ENCODE measurements around the gene STXBP1. TPM values are rescaled to one million over a fixed set of nuclear protein-coding genes. Genes with fewer than 3 reads are reported as not detected.

STXBP1 gene
- total RNA-seq, 1 experiment from 2014 or later: 44.0 TPM

DNA sequence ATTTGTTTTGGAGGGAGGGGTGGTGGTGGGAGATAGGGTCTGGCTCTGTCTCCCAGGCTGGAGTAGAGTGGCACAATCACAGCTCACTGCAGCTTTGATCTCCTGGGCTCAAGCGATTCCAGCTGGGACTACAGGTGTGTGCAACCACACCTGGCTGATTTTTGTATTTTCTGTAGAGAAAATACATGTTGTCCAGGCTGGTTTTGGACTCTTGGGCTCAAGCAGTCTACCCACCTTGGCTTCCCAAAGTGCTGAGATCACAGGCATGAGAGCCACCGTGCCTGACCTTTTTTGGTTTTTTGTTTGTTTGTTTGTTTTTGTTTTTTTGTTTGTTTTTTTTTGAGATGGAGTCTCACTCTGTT lies 15.4 kb downstream of the STXBP1 start:
- TF ChIP-seq EZH2 (IDR thresholded peaks at IDR 0.05; ENCODE audit: low read depth): no peak
- TF ChIP-seq, protein P1, sequence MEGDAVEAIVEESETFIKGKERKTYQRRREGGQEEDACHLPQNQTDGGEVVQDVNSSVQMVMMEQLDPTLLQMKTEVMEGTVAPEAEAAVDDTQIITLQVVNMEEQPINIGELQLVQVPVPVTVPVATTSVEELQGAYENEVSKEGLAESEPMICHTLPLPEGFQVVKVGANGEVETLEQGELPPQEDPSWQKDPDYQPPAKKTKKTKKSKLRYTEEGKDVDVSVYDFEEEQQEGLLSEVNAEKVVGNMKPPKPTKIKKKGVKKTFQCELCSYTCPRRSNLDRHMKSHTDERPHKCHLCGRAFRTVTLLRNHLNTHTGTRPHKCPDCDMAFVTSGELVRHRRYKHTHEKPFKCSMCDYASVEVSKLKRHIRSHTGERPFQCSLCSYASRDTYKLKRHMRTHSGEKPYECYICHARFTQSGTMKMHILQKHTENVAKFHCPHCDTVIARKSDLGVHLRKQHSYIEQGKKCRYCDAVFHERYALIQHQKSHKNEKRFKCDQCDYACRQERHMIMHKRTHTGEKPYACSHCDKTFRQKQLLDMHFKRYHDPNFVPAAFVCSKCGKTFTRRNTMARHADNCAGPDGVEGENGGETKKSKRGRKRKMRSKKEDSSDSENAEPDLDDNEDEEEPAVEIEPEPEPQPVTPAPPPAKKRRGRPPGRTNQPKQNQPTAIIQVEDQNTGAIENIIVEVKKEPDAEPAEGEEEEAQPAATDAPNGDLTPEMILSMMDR (conservative IDR thresholded peaks at IDR 0.05): no peak
- BruUV-seq (replicated peaks): no TSS peak
- Histone ChIP-seq H3K4me1 (replicated peaks; ENCODE audit: insufficient read depth) (no peaks in the 10 kb centered on the region), H2AFZ (no peak overlapping the region), H3K36me3 (ENCODE audit: low read depth) (no peaks in the 10 kb centered on the region), H3K4me3 (no peak overlapping the region), H3K27me3 (ENCODE audit: insufficient read depth, low read depth) (no peaks in the 10 kb centered on the region), H3K79me2 (ENCODE audit: low read depth) (no peaks in the 10 kb centered on the region), H3K9me2 (ENCODE audit: insufficient read depth) (no peaks in the 10 kb centered on the region), H3K4me2 (no peak overlapping the region), H3F3A (ENCODE audit: insufficient read depth, low read depth) (no peaks in the 10 kb centered on the region), H4K20me1 (ENCODE audit: insufficient read depth) (no peaks in the 10 kb centered on the region; the same call in 1 of the 2 replicates), H3K9me3 (ENCODE audit: insufficient read depth, low read depth) (no peaks in the 10 kb centered on the region), H3K27ac (no peak overlapping the region)
- POLR2A ChIA-PET (ENCODE audit: unreplicated experiment): no interaction called here
- DNase-seq: no peak
- intact Hi-C loops (cut with micrococcal nuclease; ENCODE audit: unreplicated experiment): no loop called here
- CTCF ChIA-PET: no interaction called here

DNA sequence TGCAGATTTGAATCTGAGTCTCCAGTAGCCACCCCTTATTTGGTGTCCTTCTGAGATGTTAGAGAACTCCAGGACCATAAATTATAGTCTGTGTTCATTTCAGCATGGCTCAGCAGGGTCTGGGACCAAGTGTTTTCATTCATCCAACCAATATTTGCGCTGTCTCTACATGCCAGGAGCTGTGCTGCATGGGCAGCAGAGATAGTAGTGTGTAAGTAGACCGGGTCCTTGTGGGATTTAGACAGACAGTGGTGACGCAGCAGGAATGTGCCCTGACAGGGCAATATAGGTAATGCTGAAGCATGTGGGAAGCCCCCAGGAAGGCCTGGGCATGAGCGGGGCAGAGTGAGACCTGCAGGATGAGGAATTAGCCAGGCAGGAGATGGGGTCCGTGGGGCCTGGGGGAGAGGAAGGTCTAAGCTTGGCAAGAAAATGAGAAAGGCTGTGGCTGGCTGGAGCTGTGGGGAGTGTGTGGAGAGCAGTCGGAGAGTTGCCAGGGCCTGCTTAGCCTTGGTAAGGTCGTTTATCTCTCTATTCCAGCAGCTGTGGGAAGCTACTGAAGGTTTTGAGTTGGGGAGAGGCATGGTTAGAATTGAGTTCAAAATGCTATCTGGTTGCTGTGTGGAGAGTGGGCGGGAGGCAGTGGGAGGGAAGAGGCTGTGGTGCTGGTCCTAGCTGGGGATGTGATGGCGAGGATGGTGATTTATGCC lies 16.8 kb downstream of the STXBP1 start:
- no peak overlapping the region for H3K27ac ChIP-seq
- H3K9me2 ChIP-seq (ENCODE audit: insufficient read depth): no peaks in the 10 kb centered on the region
- no peaks in the 10 kb centered on the region for H3F3A ChIP-seq (ENCODE audit: insufficient read depth, low read depth)
- H3K4me3 ChIP-seq: no peak overlapping the region
- TF ChIP-seq, protein P1 (conservative IDR thresholded peaks at IDR 0.05): no peak
- TF ChIP-seq EZH2 (IDR thresholded peaks at IDR 0.05; ENCODE audit: low read depth): no peak
- H3K27me3 ChIP-seq (ENCODE audit: insufficient read depth, low read depth): no peaks in the 10 kb centered on the region
- ChIA-PET POLR2A (ENCODE audit: unreplicated experiment) (no interaction called here), CTCF (no interaction called here)
- no peaks in the 10 kb centered on the region for H3K9me3 ChIP-seq (ENCODE audit: insufficient read depth, low read depth)
- H3K36me3 ChIP-seq (ENCODE audit: low read depth): no peaks in the 10 kb centered on the region
- DNase-seq: no peak
- no peak overlapping the region for H2AFZ ChIP-seq
- H4K20me1 ChIP-seq (ENCODE audit: insufficient read depth): no peaks in the 10 kb centered on the region
- BruUV-seq (replicated peaks): no TSS peak
- intact Hi-C loops (cut with micrococcal nuclease; ENCODE audit: unreplicated experiment): no loop called here
- H3K4me1 ChIP-seq (replicated peaks; ENCODE audit: insufficient read depth): no peaks in the 10 kb centered on the region
- no peaks in the 10 kb centered on the region for H3K79me2 ChIP-seq (ENCODE audit: low read depth)
- H3K4me2 ChIP-seq: no peak overlapping the region

DNA sequence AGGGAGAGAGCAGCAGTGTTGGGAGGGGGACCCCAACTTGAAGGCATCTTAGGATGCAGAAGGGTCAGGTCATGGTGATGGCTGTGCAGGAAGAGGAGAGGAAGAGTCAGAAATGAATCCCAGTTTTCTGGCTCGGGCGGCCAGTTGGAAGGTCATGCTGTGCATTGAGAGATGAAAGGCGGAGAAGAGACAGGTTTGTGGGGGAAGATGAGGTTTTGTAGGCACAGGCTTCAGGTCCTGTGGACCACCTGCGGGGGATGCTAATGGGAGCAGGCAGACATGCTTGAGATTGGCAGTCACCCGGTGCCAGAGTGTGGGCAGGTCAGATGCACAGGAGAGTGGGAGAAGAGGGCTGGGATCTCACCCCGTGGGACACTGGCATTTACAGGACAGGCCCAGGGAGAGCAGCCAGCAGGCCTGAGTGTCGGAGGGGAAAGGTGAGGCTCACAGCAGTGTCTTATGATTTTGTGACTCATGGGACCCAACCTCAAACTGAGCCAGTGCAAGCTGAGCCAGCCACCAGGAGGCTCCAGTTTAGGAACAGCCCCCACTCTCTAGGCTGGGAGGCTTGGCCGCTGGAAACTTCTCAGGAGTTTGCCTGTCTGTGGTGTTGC lies 17.5 kb downstream of the STXBP1 start:
- no peak overlapping the region for H3K4me3 ChIP-seq
- no peak for DNase-seq

More for the DNA sequence above, 17.5 kb downstream of the STXBP1 start:
- Histone ChIP-seq H3K9me2 (ENCODE audit: insufficient read depth) (no peaks in the 10 kb centered on the region), H3K9me3 (ENCODE audit: insufficient read depth, low read depth) (no peaks in the 10 kb centered on the region), H3K4me2 (no peak overlapping the region), H4K20me1 (ENCODE audit: insufficient read depth) (no peaks in the 10 kb centered on the region), H3K79me2 (ENCODE audit: low read depth) (no peaks in the 10 kb centered on the region), H3K36me3 (ENCODE audit: low read depth) (no peaks in the 10 kb centered on the region), H3K4me1 (replicated peaks; ENCODE audit: insufficient read depth) (no peaks in the 10 kb centered on the region), H3K27ac (no peak overlapping the region), H3F3A (ENCODE audit: insufficient read depth, low read depth) (no peaks in the 10 kb centered on the region), H3K27me3 (ENCODE audit: insufficient read depth, low read depth) (no peaks in the 10 kb centered on the region), H2AFZ (no peak overlapping the region)
- no TSS peak for BruUV-seq (replicated peaks)
- ChIA-PET CTCF (no interaction called here), POLR2A (ENCODE audit: unreplicated experiment) (no interaction called here)
- TF ChIP-seq, protein P1 (conservative IDR thresholded peaks at IDR 0.05): no peak
- no peak for TF ChIP-seq EZH2 (IDR thresholded peaks at IDR 0.05; ENCODE audit: low read depth)
- intact Hi-C loops (cut with micrococcal nuclease; ENCODE audit: unreplicated experiment): no loop called here
